Activated T-helper 2 cell treated with anti-CD3 and anti-CD28 coated beads, Interferon-gamma antibody, Interleukin-2, Interleukin-4, amounts not matched to agents 10 μg/mL and 5 μg/mL and 100 μg/mL, durations not matched to agents 14 hours and 24 hours and 36 hours (primary cell): ENCODE results near the gene CCDC15. TPM values are rescaled to one million over a fixed set of nuclear protein-coding genes. Genes with fewer than 3 reads are reported as not detected.

Experiments
- DNase-seq: peaks from one replicate; pipeline ENCODE4 v3.0.0; 2021; ENCODE audit warnings: low spot score
- H3K27ac Mint-ChIP-seq: one replicate; pipeline ENCODE4 v1.8.0; 2021; ENCODE audit warnings: mixed read lengths
- H3K27me3 Mint-ChIP-seq: one replicate; pipeline ENCODE4 v1.8.0; 2021; ENCODE audit warnings: low read depth, mixed read lengths
- H3K36me3 Mint-ChIP-seq: one replicate; pipeline ENCODE4 v1.8.0; 2021; ENCODE audit warnings: low read depth, mixed read lengths
- H3K4me1 Mint-ChIP-seq: one replicate; pipeline ENCODE4 v1.8.0; 2021; ENCODE audit warnings: low read depth, mixed read lengths
- H3K4me3 Mint-ChIP-seq: one replicate; pipeline ENCODE4 v1.8.0; 2021; ENCODE audit warnings: low read depth, mild to moderate bottlenecking, moderate library complexity, mixed read lengths
- H3K9me3 Mint-ChIP-seq: one replicate; pipeline ENCODE4 v1.8.0; 2021; ENCODE audit warnings: mixed read lengths
- intact Hi-C: fragments of 100-400 bp; cut with micrococcal nuclease; formaldehyde crosslinking; loops from one replicate; pipeline ENCODE4 v1.15.1; 2023
- total RNA-seq: library from RNA; stranded (reverse); gene quantifications from 2 replicates; pipeline ENCODE4 v1.2.3, GENCODE V29; 2022

CCDC15 gene
- total RNA-seq, 1 donor from 2014 or later = 3.7 TPM

DNA sequence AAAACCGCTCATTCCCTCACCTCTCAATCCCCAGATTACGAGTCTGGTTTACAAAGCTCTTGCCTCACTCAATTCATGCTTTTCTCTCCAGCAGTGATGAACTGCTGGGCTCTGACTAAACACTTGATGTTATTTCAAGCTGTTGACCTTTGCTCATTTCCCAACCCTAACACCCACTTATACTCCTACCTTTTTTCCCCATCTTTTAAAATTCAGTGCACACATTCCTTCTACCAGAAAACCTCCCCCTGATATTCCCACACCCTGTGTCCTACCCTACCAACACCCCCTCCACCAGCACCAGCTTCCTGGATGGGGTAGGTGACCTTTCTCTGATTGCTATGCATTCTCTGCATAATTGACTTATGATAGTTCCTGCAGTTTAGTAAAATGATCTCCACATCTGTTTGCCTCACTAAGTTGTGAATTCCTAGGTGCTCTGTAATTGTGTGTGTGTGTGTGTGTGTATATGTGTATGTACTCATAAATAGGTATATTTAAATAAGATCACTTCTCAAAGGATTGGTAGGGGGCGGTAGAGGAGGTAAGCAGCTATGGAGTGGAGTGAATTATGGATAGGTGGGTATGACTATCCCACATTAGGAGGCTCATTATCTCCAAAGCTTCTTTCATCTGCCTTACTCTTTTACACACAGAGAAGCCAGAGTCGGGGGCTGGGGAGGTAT lies 19.0 kb upstream of the CCDC15 start:
- H3K4me3 Mint-ChIP-seq = no peak overlapping the region
- no peaks in the 10 kb centered on the region for H3K36me3 Mint-ChIP-seq
- no peak for DNase-seq
- intact Hi-C loops = no loop called here
- no peaks in the 10 kb centered on the region for H3K9me3 Mint-ChIP-seq
- H3K27me3 Mint-ChIP-seq = peaks cover 13% of the 10 kb centered on the region
- H3K27ac Mint-ChIP-seq = no peak overlapping the region
- H3K4me1 Mint-ChIP-seq = peaks cover 10% of the 10 kb centered on the region

GRCh38 chr11:124935548-124936514 lies 18.2 kb upstream of the CCDC15 start, which contains the start of gene HEPACAM:
Gene HEPACAM (minus strand): TSS chr11:124936047. CDS start chr11:124936006, 41 bp downstream.
- Mint-ChIP-seq H3K27me3 (peaks cover 16% of the 10 kb centered on the region), H3K27ac (no peak within 1 kb of the TSS), H3K4me3 (no peak within 1 kb of the TSS), H3K4me1 (peaks cover 2% of the 10 kb centered on the region), H3K36me3 (no peaks in the 10 kb centered on the region), H3K9me3 (no peaks in the 10 kb centered on the region)
- intact Hi-C loops = no loop called here
- no peak for DNase-seq

- Mint-ChIP-seq H3K4me3 (no peak overlapping the region), H3K27me3 (peaks cover 16% of the 10 kb centered on the region), H3K27ac (no peak overlapping the region), H3K9me3 (no peaks in the 10 kb centered on the region), H3K4me1 (no peaks in the 10 kb centered on the region), H3K36me3 (no peaks in the 10 kb centered on the region)
- DNase-seq = no peak
- intact Hi-C loops = no loop called here
Observed at GRCh38 chr11:124937336-124937935, 16.6 kb upstream of the CCDC15 start.

- H3K27me3 Mint-ChIP-seq = peaks cover 16% of the 10 kb centered on the region
- H3K4me1 Mint-ChIP-seq = peaks cover 2% of the 10 kb centered on the region
Observed at GRCh38 chr11:124938206-124938765, 15.7 kb upstream of the CCDC15 start.

DNA sequence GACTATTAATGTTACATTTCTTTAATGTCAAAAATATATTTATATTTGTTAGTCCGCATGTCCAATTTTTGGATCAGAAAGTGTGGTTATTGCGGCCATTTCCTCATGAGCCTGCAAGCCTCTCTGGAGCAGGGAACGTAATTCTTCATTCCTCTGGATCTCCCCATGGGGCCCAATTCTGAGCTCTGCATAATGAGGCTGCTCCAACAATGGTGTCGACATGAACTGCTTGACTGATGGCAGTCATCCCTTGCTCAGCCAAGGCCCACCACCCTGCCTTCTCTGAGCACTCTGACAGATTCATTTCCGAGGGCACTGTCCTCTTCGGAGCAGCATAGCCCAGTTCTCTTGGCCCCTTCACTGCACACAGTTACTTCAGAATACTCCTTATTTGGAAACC lies 15.0 kb upstream of the CCDC15 start:
- Mint-ChIP-seq H3K27ac (no peak overlapping the region), H3K36me3 (no peaks in the 10 kb centered on the region), H3K9me3 (no peaks in the 10 kb centered on the region), H3K4me1 (peaks cover 5% of the 10 kb centered on the region), H3K4me3 (no peak overlapping the region), H3K27me3 (peaks cover 16% of the 10 kb centered on the region)
- DNase-seq = no peak
- intact Hi-C loops = no loop called here

More at GRCh38 chr11:124938206-124938765, 15.7 kb upstream of the CCDC15 start:
- no peaks in the 10 kb centered on the region for H3K9me3 Mint-ChIP-seq
- no peaks in the 10 kb centered on the region for H3K36me3 Mint-ChIP-seq
- no peak for DNase-seq
- intact Hi-C loops = no loop called here
- H3K4me3 Mint-ChIP-seq = no peak overlapping the region
- no peak overlapping the region for H3K27ac Mint-ChIP-seq

DNA sequence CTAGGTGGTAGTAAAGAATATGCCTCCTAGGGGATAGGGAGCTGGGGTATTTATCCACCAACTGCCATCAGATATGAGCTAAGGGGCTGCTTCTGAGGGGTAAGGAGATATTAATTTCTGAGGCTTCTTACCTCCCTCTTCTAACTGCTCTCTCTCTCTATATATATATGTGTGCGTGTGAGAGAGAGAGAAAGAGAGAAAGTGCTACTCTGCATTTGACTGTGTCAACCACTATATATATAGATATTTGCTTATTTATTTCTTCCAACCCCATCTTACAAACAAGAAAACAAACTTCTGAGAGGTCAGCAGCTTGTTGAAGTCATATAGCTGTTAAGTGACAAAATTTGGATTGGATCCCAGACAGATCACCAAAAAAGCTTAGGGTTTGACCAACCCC lies 12.3 kb upstream of the CCDC15 start:
- Mint-ChIP-seq H3K36me3 (no peaks in the 10 kb centered on the region), H3K4me3 (no peak overlapping the region), H3K9me3 (no peaks in the 10 kb centered on the region), H3K27me3 (peaks cover 7% of the 10 kb centered on the region), H3K4me1 (peaks cover 5% of the 10 kb centered on the region), H3K27ac (no peak overlapping the region)
- intact Hi-C loops = no loop called here
- no peak for DNase-seq

DNA sequence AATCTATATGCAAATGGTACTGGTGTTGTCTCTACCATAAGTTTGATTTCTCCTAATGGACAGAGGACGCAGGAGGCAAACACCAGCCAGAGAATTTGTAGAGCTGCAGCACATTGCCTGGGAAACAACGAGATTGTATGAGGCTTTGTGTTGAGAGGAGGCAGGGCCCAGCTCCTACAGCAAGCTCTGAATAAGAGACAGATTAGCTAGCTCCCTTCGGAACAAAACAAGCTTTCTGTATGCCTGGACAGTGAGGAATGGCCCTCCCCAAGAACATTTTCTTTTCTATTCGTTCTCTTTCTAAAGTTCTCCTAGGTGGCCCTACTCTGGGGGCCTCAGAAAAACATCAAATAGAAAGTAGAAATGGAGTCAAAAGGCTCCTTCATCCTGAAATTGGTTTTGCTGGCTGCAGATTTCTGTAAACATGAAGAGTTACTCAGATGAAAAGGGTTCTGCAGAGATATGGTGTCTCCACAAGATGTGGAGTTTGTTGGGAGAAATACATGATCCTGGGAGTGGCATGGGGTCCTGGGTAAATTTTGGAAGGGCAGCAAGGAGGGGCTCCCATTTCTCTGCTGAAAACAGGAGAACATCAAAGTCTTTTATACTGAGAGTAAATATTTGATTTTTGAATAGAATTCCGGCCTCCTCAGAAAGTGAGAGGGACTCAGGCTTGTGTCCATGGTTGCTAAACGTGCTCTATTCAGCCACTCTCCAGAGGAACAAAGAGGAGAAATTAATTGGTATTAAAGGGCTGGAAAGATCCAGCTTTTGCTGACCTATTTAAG lies 11.3 kb upstream of the CCDC15 start:
- Mint-ChIP-seq H3K27me3 (peaks cover 3% of the 10 kb centered on the region), H3K4me3 (no peak overlapping the region), H3K4me1 (peaks cover 5% of the 10 kb centered on the region), H3K27ac (no peak overlapping the region), H3K9me3 (peaks cover under 1% of the 10 kb centered on the region), H3K36me3 (peaks cover under 1% of the 10 kb centered on the region)
- intact Hi-C loops = no loop called here
- no peak for DNase-seq

GRCh38 chr11:124943254-124943616 lies 10.8 kb upstream of the CCDC15 start:
- H3K36me3 Mint-ChIP-seq = peaks cover 6% of the 10 kb centered on the region
- H3K4me3 Mint-ChIP-seq = no peak overlapping the region
- no peak for DNase-seq
- intact Hi-C loops = no loop called here
- no peak overlapping the region for H3K27ac Mint-ChIP-seq
- peaks cover 7% of the 10 kb centered on the region for H3K9me3 Mint-ChIP-seq
- H3K4me1 Mint-ChIP-seq = peaks cover 5% of the 10 kb centered on the region
- peaks cover 3% of the 10 kb centered on the region for H3K27me3 Mint-ChIP-seq

- peaks cover 12% of the 10 kb centered on the region for H3K9me3 Mint-ChIP-seq
- peaks cover 3% of the 10 kb centered on the region for H3K27me3 Mint-ChIP-seq
- DNase-seq = no peak
- peaks cover 5% of the 10 kb centered on the region for H3K4me1 Mint-ChIP-seq
- peaks cover 11% of the 10 kb centered on the region for H3K36me3 Mint-ChIP-seq
- intact Hi-C loops = no loop called here
- no peak overlapping the region for H3K27ac Mint-ChIP-seq
- H3K4me3 Mint-ChIP-seq = no peak overlapping the region
Observed at GRCh38 chr11:124943741-124944140, 10.3 kb upstream of the CCDC15 start.

GRCh38 chr11:124944565-124944964 lies 9.4 kb upstream of the CCDC15 start:
- Mint-ChIP-seq H3K9me3 (peaks cover 16% of the 10 kb centered on the region), H3K36me3 (peaks cover 12% of the 10 kb centered on the region), H3K27ac (no peak overlapping the region), H3K4me3 (no peak overlapping the region), H3K27me3 (peaks cover 3% of the 10 kb centered on the region), H3K4me1 (peaks cover 5% of the 10 kb centered on the region)
- DNase-seq = no peak
- intact Hi-C loops = no loop called here

DNA sequence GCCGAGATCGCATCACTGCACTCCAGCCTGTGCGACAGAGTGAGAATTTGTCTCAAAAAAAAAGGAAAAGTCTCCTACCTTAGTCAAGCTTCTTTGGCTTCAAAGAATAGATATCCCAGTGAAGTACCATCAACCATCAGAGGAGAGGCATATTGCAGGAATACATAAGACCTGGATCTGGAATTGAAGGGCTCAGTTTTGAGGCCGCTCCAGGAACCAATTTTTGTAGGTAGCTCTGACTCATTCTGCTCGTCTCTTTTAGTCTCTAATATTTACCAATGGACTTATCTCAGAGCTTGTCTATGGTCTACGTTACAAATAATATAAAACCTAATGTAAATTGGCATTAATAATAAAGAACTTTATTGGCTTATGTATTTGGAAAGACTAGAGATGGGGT lies 8.2 kb upstream of the CCDC15 start:
- Mint-ChIP-seq H3K27me3 (no peaks in the 10 kb centered on the region), H3K36me3 (peaks cover 12% of the 10 kb centered on the region), H3K27ac (no peak overlapping the region), H3K9me3 (peaks cover 16% of the 10 kb centered on the region), H3K4me3 (no peak overlapping the region), H3K4me1 (peaks cover 10% of the 10 kb centered on the region)
- intact Hi-C loops = no loop called here
- DNase-seq = no peak

DNA sequence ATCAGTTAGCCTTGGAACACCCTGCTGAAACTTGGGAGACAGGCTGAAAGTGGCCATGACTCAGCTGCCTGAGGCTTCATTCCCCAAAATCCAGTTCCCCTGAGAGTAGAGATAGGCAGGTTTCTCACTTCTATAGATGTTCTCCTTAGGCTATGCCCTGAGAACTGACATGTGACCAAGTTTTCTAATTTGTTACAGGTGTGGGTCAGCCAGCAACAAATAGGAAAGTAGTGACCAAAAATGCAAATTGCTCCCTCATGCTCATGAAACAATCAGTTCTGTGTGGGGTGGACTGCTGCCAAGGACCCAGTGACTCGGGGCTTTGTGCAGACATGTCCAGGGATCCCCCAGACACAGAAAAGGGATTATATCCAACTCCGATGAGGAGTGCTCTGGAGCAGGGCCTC lies 7.3 kb upstream of the CCDC15 start:
- no peaks in the 10 kb centered on the region for H3K27me3 Mint-ChIP-seq
- intact Hi-C loops = no loop called here
- H3K9me3 Mint-ChIP-seq = peaks cover 16% of the 10 kb centered on the region
- peaks cover 12% of the 10 kb centered on the region for H3K36me3 Mint-ChIP-seq
- no peak overlapping the region for H3K27ac Mint-ChIP-seq
- DNase-seq = no peak
- H3K4me3 Mint-ChIP-seq = no peak overlapping the region
- peaks cover 10% of the 10 kb centered on the region for H3K4me1 Mint-ChIP-seq
